ENCODE measurements around the gene FOXK2.

GRCh38 chr17:82593590-82594087, 74.1 kb downstream of the FOXK2 start:
- TF ChIP-seq CTCF (IDR thresholded peaks at IDR 0.05) (no peak), POLR2A (IDR thresholded peaks at IDR 0.05) (no peak)
